DOHH2 (cell line): ENCODE results near the gene GPR75.
"Not testable (repeated sequence)": the region's sequence is repeated elsewhere in the genome, so short reads cannot be mapped to it uniquely, and the experiment has no call there.

Source experiments
- H3F3A ChIP-seq: fragments of 200-600 bp; sonication (generic), shearing (Covaris generic); 2 replicates; pipeline ENCODE4 v1.6.0; 2016; ENCODE audit warnings: antibody characterized with exemption, mild to moderate bottlenecking; ENCODE audit not compliant: control insufficient read depth, insufficient read depth
- H3K27ac ChIP-seq: fragments of 200-600 bp; sonication (generic); 2 replicates; pipeline ENCODE4 v1.5.1; 2014; ENCODE audit warnings: low read depth, mild to moderate bottlenecking, low read length, moderate library complexity
- H3K27me3 ChIP-seq: fragments of 200-600 bp; sonication (generic); 2 replicates; pipeline ENCODE4 v1.6.1; 2014; ENCODE audit warnings: mild to moderate bottlenecking, low read length, mixed read lengths; ENCODE audit not compliant: control insufficient read depth
- H3K36me3 ChIP-seq: fragments of 200-600 bp; sonication (generic); 2 replicates; pipeline ENCODE4 v1.6.1; 2014; ENCODE audit warnings: mild to moderate bottlenecking, low read length, moderate library complexity, mixed read lengths; ENCODE audit not compliant: control insufficient read depth
- H3K4me1 ChIP-seq: fragments of 200-600 bp; sonication (generic); 2 replicates; pipeline ENCODE4 v1.6.1; 2014; ENCODE audit warnings: mild to moderate bottlenecking, low read length, mixed read lengths; ENCODE audit not compliant: control insufficient read depth
- H3K4me2 ChIP-seq: fragments of 200-600 bp; sonication (generic); 2 replicates; pipeline ENCODE4 v1.6.0; 2014; ENCODE audit warnings: mild to moderate bottlenecking, low read length, moderate library complexity
- H3K4me3 ChIP-seq: fragments of 200-600 bp; sonication (generic); 2 replicates; pipeline ENCODE4 v1.5.1; 2014; ENCODE audit warnings: mild to moderate bottlenecking, low read length, mixed read lengths
- H3K79me2 ChIP-seq: fragments of 200-600 bp; sonication (generic); 2 replicates; pipeline ENCODE4 v1.6.1; 2014; ENCODE audit warnings: mild to moderate bottlenecking, low read length, mixed read lengths; ENCODE audit not compliant: control insufficient read depth
- H3K9me2 ChIP-seq: fragments of 200-600 bp; sonication (generic); replicated peaks from 2 replicates; pipeline ENCODE4 v1.6.1; 2014; ENCODE audit warnings: mild to moderate bottlenecking, low read length, mixed read lengths; ENCODE audit not compliant: control insufficient read depth
- H3K9me3 ChIP-seq: fragments of 200-600 bp; sonication (generic); 2 replicates; pipeline ENCODE4 v1.6.1; 2014; ENCODE audit warnings: antibody characterized with exemption, low read length, mixed read lengths; ENCODE audit not compliant: control insufficient read depth, insufficient read depth
- H4K20me1 ChIP-seq: fragments of 200-600 bp; sonication (generic); 2 replicates; pipeline ENCODE4 v1.6.0; 2014; ENCODE audit warnings: low read depth, mild to moderate bottlenecking, antibody characterized with exemption, low read length, moderate library complexity; ENCODE audit not compliant: control insufficient read depth, insufficient read depth
- EZH2phosphoT487 ChIP-seq: fragments of 200-600 bp; sonication (generic); IDR thresholded peaks from 2 replicates; pipeline ENCODE4 v1.6.1; 2017; ENCODE audit warnings: borderline replicate concordance, mild to moderate bottlenecking, antibody characterized with exemption, low read length, moderate library complexity, mixed read lengths
- TF ChIP-seq, protein P1 (sequence below): fragments of 200-600 bp; sonication (generic); IDR thresholded peaks from one replicate; pipeline ENCODE4 v1.5.1; 2014; ENCODE audit warnings: antibody characterized with exemption, mild to moderate bottlenecking, low read depth, low read length; ENCODE audit not compliant: poor library complexity, severe bottlenecking

The GPR75 gene

DNA sequence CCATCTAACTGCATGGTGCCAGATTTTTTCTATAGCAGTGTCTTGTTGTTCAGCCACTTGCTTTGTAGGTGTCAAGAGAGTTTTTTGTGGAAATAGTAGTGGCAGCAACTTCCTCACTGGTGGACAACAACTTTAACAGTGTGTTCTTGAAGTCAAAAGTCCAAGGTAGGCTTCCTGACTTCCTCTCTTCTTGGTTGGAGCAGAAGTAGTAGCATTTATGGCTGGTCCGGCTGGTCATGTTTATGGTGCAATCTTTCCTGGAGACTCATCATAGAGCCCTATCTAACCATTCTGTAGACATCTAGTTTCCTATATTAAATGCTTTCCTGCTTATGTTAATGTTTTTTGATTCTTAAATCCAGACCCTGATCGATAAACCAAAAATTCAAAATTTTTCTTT is 11.7 kb downstream of the GPR75 start:
- Histone ChIP-seq H3K36me3 (peaks cover 3% of the 10 kb centered on the region), H3K79me2 (no peaks in the 10 kb centered on the region), H3K27me3 (no peaks in the 10 kb centered on the region), H3K27ac (no peak overlapping the region), H4K20me1 (no peaks in the 10 kb centered on the region), H3K9me2 (no peaks in the 10 kb centered on the region), H3K4me2 (no peak overlapping the region), H3F3A (0 out of 2 replicates have a peak, but pooled peaks cover 4% of the 10 kb centered on the region), H3K9me3 (no peaks in the 10 kb centered on the region), H3K4me1 (no peaks in the 10 kb centered on the region), H3K4me3 (no peak overlapping the region)
- no peak for TF ChIP-seq EZH2phosphoT487
- TF ChIP-seq, protein P1, sequence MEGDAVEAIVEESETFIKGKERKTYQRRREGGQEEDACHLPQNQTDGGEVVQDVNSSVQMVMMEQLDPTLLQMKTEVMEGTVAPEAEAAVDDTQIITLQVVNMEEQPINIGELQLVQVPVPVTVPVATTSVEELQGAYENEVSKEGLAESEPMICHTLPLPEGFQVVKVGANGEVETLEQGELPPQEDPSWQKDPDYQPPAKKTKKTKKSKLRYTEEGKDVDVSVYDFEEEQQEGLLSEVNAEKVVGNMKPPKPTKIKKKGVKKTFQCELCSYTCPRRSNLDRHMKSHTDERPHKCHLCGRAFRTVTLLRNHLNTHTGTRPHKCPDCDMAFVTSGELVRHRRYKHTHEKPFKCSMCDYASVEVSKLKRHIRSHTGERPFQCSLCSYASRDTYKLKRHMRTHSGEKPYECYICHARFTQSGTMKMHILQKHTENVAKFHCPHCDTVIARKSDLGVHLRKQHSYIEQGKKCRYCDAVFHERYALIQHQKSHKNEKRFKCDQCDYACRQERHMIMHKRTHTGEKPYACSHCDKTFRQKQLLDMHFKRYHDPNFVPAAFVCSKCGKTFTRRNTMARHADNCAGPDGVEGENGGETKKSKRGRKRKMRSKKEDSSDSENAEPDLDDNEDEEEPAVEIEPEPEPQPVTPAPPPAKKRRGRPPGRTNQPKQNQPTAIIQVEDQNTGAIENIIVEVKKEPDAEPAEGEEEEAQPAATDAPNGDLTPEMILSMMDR: no peak

DNA sequence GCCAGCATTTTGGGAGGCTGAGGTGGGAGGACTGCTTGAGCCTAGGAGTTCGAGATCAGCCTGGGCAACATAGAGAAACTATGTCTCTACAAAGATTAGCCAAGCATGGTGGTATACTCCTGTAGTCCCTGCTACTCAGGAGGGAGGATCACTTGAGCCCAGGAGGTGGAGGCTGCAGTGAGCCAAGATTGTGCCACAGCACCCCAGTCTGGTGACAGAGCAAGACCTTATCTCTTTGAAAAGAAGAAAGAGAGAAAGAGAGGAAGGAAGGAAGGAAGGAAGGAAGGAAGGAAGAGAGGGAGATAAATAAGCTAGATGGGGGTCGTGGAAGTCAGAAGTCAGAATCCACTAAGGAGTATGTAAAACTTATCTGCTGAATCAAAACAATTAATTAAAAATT is 16.2 kb downstream of the GPR75 start:
- no peak overlapping the region for H3K4me2 ChIP-seq
- H3K4me3 ChIP-seq: no peak overlapping the region
- 0 out of 2 replicates have a peak, but pooled peaks cover 3% of the 10 kb centered on the region for H3K4me1 ChIP-seq
- no peaks in the 10 kb centered on the region for H3F3A ChIP-seq
- no peaks in the 10 kb centered on the region for H3K9me3 ChIP-seq
- no peaks in the 10 kb centered on the region for H3K27me3 ChIP-seq
- no peak overlapping the region for H3K27ac ChIP-seq
- no peaks in the 10 kb centered on the region for H4K20me1 ChIP-seq
- H3K36me3 ChIP-seq: no peaks in the 10 kb centered on the region
- no peaks in the 10 kb centered on the region for H3K79me2 ChIP-seq
- H3K9me2 ChIP-seq: no peaks in the 10 kb centered on the region
- no peak for TF ChIP-seq EZH2phosphoT487
- TF ChIP-seq, protein P1: no peak

DNA sequence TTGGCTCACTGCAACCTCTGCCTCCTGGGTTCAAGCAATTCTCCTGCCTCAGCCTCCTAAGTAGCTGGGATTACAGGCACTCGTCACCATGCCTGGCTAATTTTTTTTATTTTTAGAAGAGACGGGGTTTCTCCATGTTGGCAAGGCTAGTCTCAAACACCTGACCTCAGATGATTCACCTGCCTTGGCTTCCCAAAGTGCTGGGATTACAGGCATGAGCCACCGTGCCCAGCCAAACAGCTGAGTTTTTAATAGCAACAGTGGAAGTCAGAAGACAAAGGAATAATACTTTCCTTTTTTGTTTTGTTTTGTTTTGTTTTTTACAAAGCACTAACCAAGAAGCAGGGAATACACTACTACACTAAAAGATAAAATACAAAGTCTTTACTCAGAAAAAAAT is 16.9 kb downstream of the GPR75 start:
- TF ChIP-seq, protein P1: no peak
- TF ChIP-seq EZH2phosphoT487: no peak
- no peak overlapping the region for H3K27ac ChIP-seq

DNA sequence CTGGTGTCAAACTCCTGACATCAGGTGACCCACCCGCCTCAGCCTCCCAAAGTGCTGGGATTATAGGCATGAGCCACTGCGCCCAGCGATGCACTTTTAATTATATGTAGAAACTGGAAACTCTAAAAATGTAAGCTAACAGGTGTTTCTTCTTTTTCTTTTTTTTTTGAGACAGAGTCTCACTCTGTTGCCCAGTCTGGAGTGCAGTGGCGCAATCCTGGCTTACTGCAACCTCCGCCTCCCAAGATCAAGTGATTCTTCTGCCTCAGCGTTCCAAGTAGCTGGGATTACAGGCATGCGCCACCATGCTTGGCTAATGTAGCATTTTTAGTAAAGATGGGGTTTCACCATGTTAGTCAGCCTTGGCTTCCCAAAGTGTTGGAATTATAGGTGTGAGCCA is 18.1 kb downstream of the GPR75 start:
- H3K9me2 ChIP-seq, H3K36me3 ChIP-seq, H3K9me3 ChIP-seq, H3K27me3 ChIP-seq, H3K4me1 ChIP-seq, H3F3A ChIP-seq, H3K4me3 ChIP-seq, H3K79me2 ChIP-seq, H3K4me2 ChIP-seq, H3K27ac ChIP-seq, H4K20me1 ChIP-seq: not testable (repeated sequence)

More for the DNA sequence above, 16.9 kb downstream of the GPR75 start:
- Histone ChIP-seq H3K9me2 (no peaks in the 10 kb centered on the region), H3K4me1 (0 out of 2 replicates have a peak, but pooled peaks cover 3% of the 10 kb centered on the region), H4K20me1 (no peaks in the 10 kb centered on the region), H3K4me2 (no peak overlapping the region), H3K27me3 (no peaks in the 10 kb centered on the region), H3K4me3 (no peak overlapping the region), H3F3A (no peaks in the 10 kb centered on the region), H3K36me3 (no peaks in the 10 kb centered on the region), H3K9me3 (no peaks in the 10 kb centered on the region), H3K79me2 (no peaks in the 10 kb centered on the region)
